GM19395 (cell line): ENCODE measurements around the gene SGK1.
A peak's percentile ranks its signal among the peaks of the same experiment; 100 is the strongest.
"Not testable (repeated sequence)": the region's sequence is repeated elsewhere in the genome, so short reads cannot be mapped to it uniquely, and the experiment has no call there.

ENCODE experiments used
- ATAC-seq: cut with Tn5 transposase; IDR thresholded peaks from one replicate; pipeline ENCODE4 v1.9.1; 2021; ENCODE audit warnings: mild to moderate bottlenecking, moderate library complexity; ENCODE audit not compliant: unreplicated experiment

Gene SGK1

GRCh38 chr6:134256862-134257261 lies 61.0 kb downstream of the SGK1 start:
- no peak for ATAC-seq

- not testable (repeated sequence) for ATAC-seq
Measured at GRCh38 chr6:134255280-134255679, 62.6 kb downstream of the SGK1 start.

- no peak for ATAC-seq
Measured at GRCh38 chr6:134254118-134254517, 63.8 kb downstream of the SGK1 start.

GRCh38 chr6:134253681-134254080 lies 64.2 kb downstream of the SGK1 start:
- no peak for ATAC-seq

- no peak for ATAC-seq
Measured at GRCh38 chr6:134251320-134251719, 66.6 kb downstream of the SGK1 start.

- no peak for ATAC-seq
Measured at GRCh38 chr6:134250776-134251175, 67.1 kb downstream of the SGK1 start.

- ATAC-seq, result no peak
Measured at GRCh38 chr6:134249759-134250602, 67.9 kb downstream of the SGK1 start.

- no peak for ATAC-seq
Measured at GRCh38 chr6:134249239-134249758, 68.6 kb downstream of the SGK1 start.

- ATAC-seq, result no peak
Measured at GRCh38 chr6:134247844-134248580, 69.9 kb downstream of the SGK1 start.

DNA sequence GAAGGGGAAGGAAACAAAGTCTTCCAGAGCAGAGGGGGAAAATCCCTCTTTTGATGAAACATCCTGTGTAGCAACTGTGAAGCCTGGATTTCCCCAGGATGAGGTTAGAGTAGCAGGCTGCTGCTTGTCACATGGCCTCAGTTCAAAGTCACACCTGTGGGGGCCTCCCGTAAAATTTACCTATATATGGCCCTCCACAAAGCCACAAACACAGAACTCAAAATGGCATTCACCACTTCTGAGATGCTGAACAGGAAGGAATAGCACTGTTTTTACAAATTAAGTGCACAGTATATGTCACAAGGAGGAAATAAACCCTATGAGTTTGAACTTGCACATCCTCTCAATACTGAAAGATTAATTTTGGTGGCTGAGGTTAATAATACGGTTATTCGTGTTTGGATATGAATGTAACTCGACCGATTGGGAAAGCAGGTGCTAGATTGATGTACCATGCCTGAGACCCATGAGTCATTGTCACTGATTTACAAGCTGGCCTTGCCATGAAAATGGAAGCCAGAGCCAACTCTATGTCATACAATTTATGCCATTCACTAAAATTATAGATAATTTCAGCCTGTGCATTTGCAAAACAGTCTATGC lies 70.6 kb downstream of the SGK1 start:
- ATAC-seq, result peak; percentile 97

DNA sequence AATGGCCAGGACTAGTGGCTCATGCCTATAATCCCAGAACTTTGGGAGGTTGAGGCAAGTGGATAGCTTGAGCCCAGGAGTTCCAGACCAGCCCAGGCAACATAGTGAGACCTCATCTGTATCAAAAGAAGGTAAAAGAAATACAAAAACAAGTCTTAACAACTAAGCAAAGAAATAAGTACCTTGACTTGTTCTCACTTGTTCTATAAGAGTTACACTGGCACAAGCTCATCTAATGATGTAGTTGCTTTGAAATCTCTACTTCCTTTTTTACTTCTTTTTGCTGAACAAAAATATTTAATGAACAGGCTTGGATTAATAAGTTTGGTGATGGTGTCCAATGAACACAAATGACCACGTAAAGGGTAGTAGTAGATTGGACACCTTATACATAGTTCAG lies 72.2 kb downstream of the SGK1 start:
- ATAC-seq, result no peak

DNA sequence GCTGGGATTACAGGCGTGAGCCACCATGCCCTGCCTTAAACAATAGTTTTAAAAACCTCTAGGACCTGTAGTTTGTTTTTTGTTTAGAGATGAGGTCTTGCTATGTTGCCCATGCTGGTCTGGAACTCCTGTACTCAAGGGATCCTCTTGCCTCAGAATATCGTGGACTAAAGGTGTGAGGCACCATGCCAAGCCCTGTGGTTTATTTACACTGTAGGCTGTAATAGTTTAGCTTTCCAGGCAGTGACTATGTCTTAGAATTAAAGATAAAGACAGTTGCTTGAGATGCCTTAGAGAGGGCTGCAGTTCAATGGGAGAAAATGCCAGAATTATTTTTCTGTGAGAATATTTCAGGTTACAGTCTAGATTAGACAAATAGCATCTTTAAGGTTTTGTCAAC lies 72.9 kb downstream of the SGK1 start:
- ATAC-seq, result no peak

- ATAC-seq, result no peak
Measured at GRCh38 chr6:134240665-134241431, 77.1 kb downstream of the SGK1 start.

- no peak for ATAC-seq
Measured at GRCh38 chr6:134238960-134239795, 78.7 kb downstream of the SGK1 start.

- ATAC-seq, result no peak
Measured at GRCh38 chr6:134238006-134238405, 79.9 kb downstream of the SGK1 start.

- peak; percentile 97 for ATAC-seq
Measured at GRCh38 chr6:134235937-134236751, 81.8 kb downstream of the SGK1 start.

- not testable (repeated sequence) for ATAC-seq
Measured at GRCh38 chr6:134235334-134235733, 82.6 kb downstream of the SGK1 start.

DNA sequence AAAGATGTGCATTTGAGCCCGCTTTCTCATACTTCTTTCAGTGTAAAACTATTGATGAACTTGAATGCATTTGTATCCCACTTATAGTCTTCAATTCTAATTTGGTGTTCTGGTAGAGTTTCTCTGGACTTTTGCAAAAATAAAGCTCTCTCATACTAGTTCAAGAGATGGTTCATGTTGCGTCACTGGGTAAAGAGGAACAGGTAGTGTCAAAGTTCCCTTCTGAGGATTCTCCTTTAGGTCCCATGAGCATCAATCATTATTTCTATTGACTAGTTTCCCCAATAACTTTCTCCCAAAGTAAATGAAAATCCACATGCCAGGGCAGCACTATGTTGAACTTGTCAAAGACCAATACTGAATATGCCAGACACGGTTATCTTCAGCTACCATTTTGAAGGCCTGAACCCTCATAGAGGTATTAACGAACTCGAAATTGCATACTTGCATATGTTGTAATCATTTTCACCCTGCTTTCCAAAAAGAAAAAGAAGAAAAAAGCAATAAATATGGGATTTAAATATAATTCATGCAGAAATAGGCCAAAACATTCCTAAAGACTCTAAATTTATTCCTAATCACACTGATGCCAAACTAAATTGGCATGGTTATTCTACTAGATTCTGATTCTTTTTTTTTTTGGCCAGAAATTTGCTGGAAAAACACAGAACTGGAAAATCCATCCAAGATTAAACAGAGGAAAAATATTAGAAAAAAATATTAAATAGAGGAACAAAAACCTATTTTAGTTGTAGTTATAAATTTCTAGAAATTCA lies 84.5 kb downstream of the SGK1 start:
- ATAC-seq, result no peak
